Gastrocnemius medialis (tissue), 4 donors: Measurements from ENCODE around the gene PDXK. TPM values are rescaled to one million over a fixed set of nuclear protein-coding genes. Genes with fewer than 3 reads are reported as not detected.

Source experiments
- ATAC-seq, 2 donors: fragments of 150-250 bp; one replicate each; pipeline ENCODE4 v1.9.1; 2016
- DNase-seq, 2 donors: peaks; one replicate each; pipeline ENCODE4 v3.0.0-alpha.2; 2019
- H3K27ac ChIP-seq, 4 donors: fragments of 200-600 bp; sonication (generic); 1 replicate in 1 of 4; 2 replicates in 3 of 4; pipeline ENCODE4 v1.5.1; 2016 to 2018; ENCODE audit warnings: mild to moderate bottlenecking in 2 of 4, moderate library complexity in 1 of 4
- H3K27me3 ChIP-seq, 3 donors: fragments of 200-600 bp; sonication (generic) in 2 of 3; 1 replicate in 1 of 3; 2 replicates in 2 of 3; pipeline versions ENCODE4 v1.5.1 to v1.6.0; 2016 to 2019; ENCODE audit warnings: mild to moderate bottlenecking in 1 of 3, moderate library complexity in 1 of 3
- H3K36me3 ChIP-seq, 2 donors: fragments of 200-600 bp; sonication (generic) in 1 of 2; one replicate each; pipeline ENCODE4 v1.5.1; 2017 to 2018
- H3K4me1 ChIP-seq, 2 donors: fragments of 200-600 bp; sonication (generic) in 1 of 2; one replicate each; pipeline ENCODE4 v1.5.1; 2016 to 2017; ENCODE audit warnings: mild to moderate bottlenecking in 2 of 2
- H3K4me3 ChIP-seq, 4 donors: fragments of 200-600 bp; sonication (generic) in 3 of 4; 1 replicate in 1 of 4; 2 replicates in 3 of 4; pipeline ENCODE4 v1.5.1; 2016 to 2019; ENCODE audit warnings: mild to moderate bottlenecking in 2 of 4
- H3K9me3 ChIP-seq, 3 donors: fragments of 200-600 bp; sonication (generic) in 2 of 3; 1 replicate in 1 of 3; 2 replicates in 2 of 3; pipeline ENCODE4 v1.5.1; 2016 to 2019
- CTCF ChIP-seq, 5 experiments: fragments of 450-650 bp in 3 of 5; fragments of 200-600 bp in 2 of 5; sonication (generic) in 2 of 5; IDR thresholded peaks in 4 of 5; conservative IDR thresholded peaks in 1 of 5; 1 replicate in 4 of 5; 2 replicates in 1 of 5; pipeline ENCODE4 v1.5.1; 2016 to 2019; ENCODE audit warnings: antibody characterized with exemption in 5 of 5, mild to moderate bottlenecking in 3 of 5, moderate library complexity in 3 of 5
- POLR2A ChIP-seq, 2 donors: fragments of 450-650 bp; IDR thresholded peaks; one replicate each; pipeline ENCODE4 v1.6.1; 2017; ENCODE audit warnings: antibody characterized with exemption in 2 of 2, mild to moderate bottlenecking in 2 of 2, moderate library complexity in 2 of 2
- in situ Hi-C, 4 donors: fragments of 200-750 bp; cut with MboI; loops; one replicate each; pipeline versions ENCODE4 v1.15.0 to v1.8.0; 2017; ENCODE audit warnings: low sequenced_read_pairs in 4 of 4
- intact Hi-C: fragments of 100-400 bp; cut with DNase I; formaldehyde crosslinking; loops from one replicate; pipeline ENCODE4 v1.15.1; 2023; ENCODE audit warnings: low total_unique reads
- total RNA-seq, 4 donors: library from RNA; depleted of rRNA; stranded (reverse); fragments of >200 nt; gene quantifications; one replicate each; pipeline versions ENCODE4 v1.1.0 to v1.2.3, GENCODE V29; 2016

PDXK gene
- total RNA-seq, 4 donors from 2014 or later, result 12.4 to 39.2 (median 21.9) TPM

GRCh38 chr21:43790010-43790524, 71.1 kb downstream of the PDXK start:
- ATAC-seq (no peak), DNase-seq (no peak)
- in situ Hi-C loops (no loop called here), intact Hi-C loops (no loop called here)
- no peaks in the 10 kb centered on the region for H3K27me3 ChIP-seq
- TF ChIP-seq POLR2A (IDR thresholded peaks at IDR 0.05) (no peak), CTCF (IDR thresholded peaks at IDR 0.05 in 4 of 5, conservative IDR thresholded peaks at IDR 0.05 in 1 of 5) (no peak)
- no peaks in the 10 kb centered on the region for H3K9me3 ChIP-seq
- H3K27ac ChIP-seq, result peak overlapping the region; percentile 90 to 96 (median 92)
- peaks cover 8 to 13% of the 10 kb centered on the region in 2 donors for H3K4me1 ChIP-seq
- peaks cover 0 to 36% of the 10 kb centered on the region in 2 donors for H3K36me3 ChIP-seq
- H3K4me3 ChIP-seq, result peak overlapping the region; percentile 70 to 78 (median 74)

- in situ Hi-C loops, result no loop called here
- Histone ChIP-seq H3K27ac (no peak overlapping the region), H3K36me3 (peaks cover 0 to 60% of the 10 kb centered on the region in 2 donors), H3K27me3 (no peaks in the 10 kb centered on the region), H3K4me3 (no peak overlapping the region), H3K4me1 (peaks cover 8 to 13% of the 10 kb centered on the region in 2 donors), H3K9me3 (no peaks in the 10 kb centered on the region)
- TF ChIP-seq CTCF (IDR thresholded peaks at IDR 0.05 in 4 of 5, conservative IDR thresholded peaks at IDR 0.05 in 1 of 5) (no peak), POLR2A (IDR thresholded peaks at IDR 0.05) (no peak)
- intact Hi-C loops, result no loop called here
- ATAC-seq (no peak), DNase-seq (no peak)
Measured at GRCh38 chr21:43792406-43792805, 73.5 kb downstream of the PDXK start.

GRCh38 chr21:43793243-43793642, 74.3 kb downstream of the PDXK start:
- peaks cover 8 to 13% of the 10 kb centered on the region in 2 donors for H3K4me1 ChIP-seq
- DNase-seq (no peak), ATAC-seq (no peak)
- no peaks in the 10 kb centered on the region for H3K27me3 ChIP-seq
- no peak overlapping the region for H3K27ac ChIP-seq
- TF ChIP-seq CTCF (IDR thresholded peaks at IDR 0.05 in 4 of 5, conservative IDR thresholded peaks at IDR 0.05 in 1 of 5), result no peak
- no peak for TF ChIP-seq POLR2A (IDR thresholded peaks at IDR 0.05)
- no peaks in the 10 kb centered on the region for H3K9me3 ChIP-seq
- no peak overlapping the region for H3K4me3 ChIP-seq
- peaks cover 0 to 68% of the 10 kb centered on the region in 2 donors for H3K36me3 ChIP-seq
- in situ Hi-C loops (no loop called here), intact Hi-C loops (no loop called here)

DNA sequence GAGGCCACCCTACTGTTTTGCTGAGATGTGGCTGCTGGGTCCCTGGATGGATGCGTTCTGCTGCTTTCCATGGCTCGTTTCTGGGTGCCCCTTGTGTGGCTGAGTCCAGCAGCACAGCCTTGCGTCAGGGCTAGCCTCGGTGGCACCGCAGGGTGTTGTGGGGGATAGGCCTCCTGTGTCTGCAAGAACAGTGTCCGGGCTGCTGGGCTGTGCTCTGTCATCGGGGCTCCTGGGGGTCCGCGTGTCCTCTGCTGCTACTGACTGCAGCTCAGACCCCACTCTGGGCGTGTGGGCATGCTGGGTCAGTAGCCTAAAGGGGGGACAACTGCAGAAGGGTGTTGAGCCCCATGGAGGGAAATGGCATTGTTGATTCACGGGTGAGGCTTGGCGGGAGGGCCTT, 75.4 kb downstream of the PDXK start:
- no peak for DNase-seq

More for the DNA sequence above, 75.4 kb downstream of the PDXK start:
- Histone ChIP-seq H3K27ac (no peak overlapping the region), H3K36me3 (peaks cover 0 to 79% of the 10 kb centered on the region in 2 donors), H3K4me1 (peaks cover 8 to 13% of the 10 kb centered on the region in 2 donors), H3K9me3 (no peaks in the 10 kb centered on the region), H3K27me3 (no peaks in the 10 kb centered on the region), H3K4me3 (no peak overlapping the region)
- no peak for TF ChIP-seq POLR2A (IDR thresholded peaks at IDR 0.05)
- no peak for TF ChIP-seq CTCF (IDR thresholded peaks at IDR 0.05 in 4 of 5, conservative IDR thresholded peaks at IDR 0.05 in 1 of 5)
- ATAC-seq, result no peak
- intact Hi-C loops (no loop called here), in situ Hi-C loops (no loop called here)
